Lower lobe of right lung (tissue), 2 donors: Measurements from ENCODE around the gene CHCHD6. TPM values are rescaled to one million over a fixed set of nuclear protein-coding genes. Genes with fewer than 3 reads are reported as not detected.

Experiments used
- ATAC-seq, 2 donors: fragments of 200-7000 bp; cut with Tn5 transposase; one replicate each; pipeline ENCODE4 v1.9.1; 2020 to 2022; ENCODE audit warnings: mild to moderate bottlenecking in 2 of 2, moderate library complexity in 2 of 2
- DNase-seq: peaks from one replicate; pipeline ENCODE4 v3.0.0-alpha.2; 2020
- H3K27ac ChIP-seq: fragments of 200-600 bp; one replicate; pipeline ENCODE4 v1.8.0; 2022
- H3K27me3 ChIP-seq: fragments of 200-600 bp; one replicate; pipeline ENCODE4 v1.8.0; 2022; ENCODE audit warnings: low read depth
- H3K36me3 ChIP-seq: fragments of 200-600 bp; one replicate; pipeline ENCODE4 v1.8.0; 2022; ENCODE audit warnings: mild to moderate bottlenecking
- H3K4me1 ChIP-seq: fragments of 200-600 bp; one replicate; pipeline ENCODE4 v1.8.0; 2022
- H3K4me3 ChIP-seq: fragments of 200-600 bp; one replicate; pipeline ENCODE4 v1.8.0; 2022; ENCODE audit warnings: mild to moderate bottlenecking
- H3K9me3 ChIP-seq: fragments of 200-600 bp; one replicate; pipeline ENCODE4 v1.8.0; 2022
- intact Hi-C: fragments of 100-400 bp; cut with DNase I; formaldehyde crosslinking; loops from one replicate; pipeline ENCODE4 v1.11.0; 2022
- total RNA-seq: library from RNA; stranded (reverse); fragmentation: NEBNext Ultra II Directional; extraction: Animal tissue kit (Norgen Biotek cat#: 25700); gene quantifications from one replicate; pipeline ENCODE4 v1.2.1, GENCODE V29; 2021
- TF ChIP-seq, protein P1 (sequence below): fragments of 200-600 bp; IDR thresholded peaks from one replicate; pipeline ENCODE4 v1.8.0; 2022; ENCODE audit warnings: antibody characterized with exemption, mild to moderate bottlenecking
- donor health status: DM: no; HTN: yes; CAD: no; lungs with severe emphysema.

Gene CHCHD6
- total RNA-seq, 1 donor from 2014 or later: 12.2 TPM

GRCh38 chr3:126721246-126721645, 17.2 kb downstream of the CHCHD6 start:
- H3K4me1 ChIP-seq: no peaks in the 10 kb centered on the region
- no peak overlapping the region for H3K27ac ChIP-seq
- TF ChIP-seq, protein P1, sequence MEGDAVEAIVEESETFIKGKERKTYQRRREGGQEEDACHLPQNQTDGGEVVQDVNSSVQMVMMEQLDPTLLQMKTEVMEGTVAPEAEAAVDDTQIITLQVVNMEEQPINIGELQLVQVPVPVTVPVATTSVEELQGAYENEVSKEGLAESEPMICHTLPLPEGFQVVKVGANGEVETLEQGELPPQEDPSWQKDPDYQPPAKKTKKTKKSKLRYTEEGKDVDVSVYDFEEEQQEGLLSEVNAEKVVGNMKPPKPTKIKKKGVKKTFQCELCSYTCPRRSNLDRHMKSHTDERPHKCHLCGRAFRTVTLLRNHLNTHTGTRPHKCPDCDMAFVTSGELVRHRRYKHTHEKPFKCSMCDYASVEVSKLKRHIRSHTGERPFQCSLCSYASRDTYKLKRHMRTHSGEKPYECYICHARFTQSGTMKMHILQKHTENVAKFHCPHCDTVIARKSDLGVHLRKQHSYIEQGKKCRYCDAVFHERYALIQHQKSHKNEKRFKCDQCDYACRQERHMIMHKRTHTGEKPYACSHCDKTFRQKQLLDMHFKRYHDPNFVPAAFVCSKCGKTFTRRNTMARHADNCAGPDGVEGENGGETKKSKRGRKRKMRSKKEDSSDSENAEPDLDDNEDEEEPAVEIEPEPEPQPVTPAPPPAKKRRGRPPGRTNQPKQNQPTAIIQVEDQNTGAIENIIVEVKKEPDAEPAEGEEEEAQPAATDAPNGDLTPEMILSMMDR: no peak
- ATAC-seq (no peak), DNase-seq (no peak)
- H3K36me3 ChIP-seq: no peaks in the 10 kb centered on the region
- no peak overlapping the region for H3K4me3 ChIP-seq
- H3K27me3 ChIP-seq: no peaks in the 10 kb centered on the region
- no peaks in the 10 kb centered on the region for H3K9me3 ChIP-seq
- intact Hi-C loops: no loop called here

GRCh38 chr3:126723237-126723636, 19.2 kb downstream of the CHCHD6 start:
- intact Hi-C loops: no loop called here
- DNase-seq (no peak), ATAC-seq (no peak)
- TF ChIP-seq, protein P1: no peak
- no peaks in the 10 kb centered on the region for H3K4me1 ChIP-seq
- H3K9me3 ChIP-seq: no peaks in the 10 kb centered on the region
- H3K27ac ChIP-seq: no peak overlapping the region
- H3K36me3 ChIP-seq: peaks cover 3% of the 10 kb centered on the region
- H3K4me3 ChIP-seq: no peak overlapping the region
- H3K27me3 ChIP-seq: no peaks in the 10 kb centered on the region

DNA sequence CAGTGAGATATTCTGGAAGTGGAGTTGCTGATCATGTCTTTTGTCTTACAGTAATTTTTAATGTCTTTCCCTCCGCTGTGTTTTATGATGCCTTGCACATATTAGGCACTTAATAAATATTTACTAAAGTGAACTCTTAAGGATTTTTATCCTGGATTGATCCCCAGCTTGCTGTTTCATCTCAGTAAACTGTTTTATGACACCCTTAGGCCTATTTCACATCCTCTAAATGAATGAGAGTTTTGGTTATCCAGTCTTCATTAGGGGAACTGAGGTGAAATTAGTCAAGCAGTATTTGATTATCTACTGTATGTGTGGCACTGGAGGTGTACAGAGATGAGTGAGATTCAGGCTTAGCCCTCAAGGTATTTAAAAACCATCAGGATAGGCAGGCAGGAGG, 19.8 kb downstream of the CHCHD6 start:
- Histone ChIP-seq H3K4me1 (no peaks in the 10 kb centered on the region), H3K9me3 (no peaks in the 10 kb centered on the region), H3K36me3 (peaks cover 8% of the 10 kb centered on the region), H3K4me3 (no peak overlapping the region), H3K27ac (no peak overlapping the region), H3K27me3 (no peaks in the 10 kb centered on the region)
- intact Hi-C loops: no loop called here
- DNase-seq (no peak), ATAC-seq (no peak)
- TF ChIP-seq, protein P1: no peak

- H3K4me3 ChIP-seq: no peak overlapping the region
- H3K4me1 ChIP-seq: no peaks in the 10 kb centered on the region
- DNase-seq (no peak), ATAC-seq (no peak)
- H3K27ac ChIP-seq: no peak overlapping the region
- H3K27me3 ChIP-seq: no peaks in the 10 kb centered on the region
- intact Hi-C loops: no loop called here
- TF ChIP-seq, protein P1: no peak
- H3K36me3 ChIP-seq: peaks cover 19% of the 10 kb centered on the region
- no peaks in the 10 kb centered on the region for H3K9me3 ChIP-seq
Observed at GRCh38 chr3:126728680-126729079, 24.6 kb downstream of the CHCHD6 start.

- TF ChIP-seq, protein P1: no peak
- DNase-seq: no peak
- Histone ChIP-seq H3K4me1 (no peaks in the 10 kb centered on the region), H3K9me3 (no peaks in the 10 kb centered on the region), H3K27ac (no peak overlapping the region), H3K4me3 (no peak overlapping the region), H3K27me3 (no peaks in the 10 kb centered on the region), H3K36me3 (peaks cover 24% of the 10 kb centered on the region)
- no peak for ATAC-seq
- intact Hi-C loops: no loop called here
Observed at GRCh38 chr3:126730376-126730775, 26.3 kb downstream of the CHCHD6 start.

DNA sequence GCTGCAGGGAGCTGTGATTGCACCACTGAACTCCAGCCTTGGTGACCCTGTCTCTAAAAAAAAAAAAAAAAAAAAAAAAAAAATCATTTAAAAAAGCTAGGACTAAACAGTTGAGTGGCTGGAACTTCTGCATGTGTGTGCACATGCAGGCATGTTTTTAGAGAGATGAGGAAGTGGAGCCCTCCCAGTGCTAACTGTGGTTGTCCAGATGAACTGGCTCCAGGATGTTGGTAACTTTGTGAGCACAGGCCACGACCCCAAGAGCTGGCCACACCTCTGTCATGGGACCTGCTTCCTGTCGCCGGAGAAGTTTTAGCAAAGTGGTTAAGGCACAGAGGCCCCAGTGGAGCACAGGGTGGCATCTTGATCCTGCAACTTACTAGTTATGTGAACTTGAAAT, 27.0 kb downstream of the CHCHD6 start:
- Histone ChIP-seq H3K4me3 (no peak overlapping the region), H3K36me3 (peaks cover 27% of the 10 kb centered on the region), H3K9me3 (no peaks in the 10 kb centered on the region), H3K27ac (no peak overlapping the region), H3K4me1 (no peaks in the 10 kb centered on the region), H3K27me3 (no peaks in the 10 kb centered on the region)
- intact Hi-C loops: no loop called here
- ATAC-seq (peak in 1 of 2 donors; percentile 54), DNase-seq (no peak)
- TF ChIP-seq, protein P1: no peak
